GM20000 (cell line): ENCODE measurements around the gene MCAM.

Source experiments
- DNase-seq: peaks from one replicate; pipeline ENCODE4 v3.0.0; 2012; ENCODE audit warnings: low spot score
- CTCF ChIP-seq: IDR thresholded peaks from 2 replicates; pipeline ENCODE4 v1.5.1; 2012; ENCODE audit warnings: mild to moderate bottlenecking, control low read depth; ENCODE audit errors: extremely low read depth, missing control alignments

MCAM gene

GRCh38 chr11:119338965-119339588 is 22.1 kb upstream of the MCAM start:
- DNase-seq = no peak
- no peak for TF ChIP-seq CTCF

GRCh38 chr11:119338318-119338890 is 21.5 kb upstream of the MCAM start:
- peak; percentile 89 for DNase-seq
- peak; percentile 59 for TF ChIP-seq CTCF

- TF ChIP-seq CTCF = no peak
Measured at GRCh38 chr11:119337581-119338317, 20.8 kb upstream of the MCAM start.

GRCh38 chr11:119336744-119337469 is 20.0 kb upstream of the MCAM start:
- TF ChIP-seq CTCF = no peak
- DNase-seq = no peak

More at GRCh38 chr11:119337581-119338317, 20.8 kb upstream of the MCAM start:
- DNase-seq = no peak

GRCh38 chr11:119335655-119336543 is 19.0 kb upstream of the MCAM start:
- no peak for DNase-seq
- no peak for TF ChIP-seq CTCF

GRCh38 chr11:119335091-119335654 is 18.2 kb upstream of the MCAM start:
- DNase-seq = no peak
- TF ChIP-seq CTCF = no peak
